Parathyroid adenoma (tissue), 2 donors: ENCODE results near the gene NANOG.
"Not testable (repeated sequence)": the region's sequence is repeated elsewhere in the genome, so short reads cannot be mapped to it uniquely, and the experiment has no call there.

Source experiments
- H2AFZ ChIP-seq: fragments of 300-600 bp; sonication (generic); one replicate; pipeline ENCODE4 v1.7.0; 2017; ENCODE audit warnings: antibody characterized with exemption, mild to moderate bottlenecking
- H3K27ac ChIP-seq: fragments of 300-600 bp; sonication (generic); one replicate; pipeline ENCODE4 v1.7.0; 2017
- H3K27me3 ChIP-seq: fragments of 300-600 bp; sonication (generic); one replicate; pipeline ENCODE4 v1.7.0; 2017; ENCODE audit warnings: low read length; ENCODE audit not compliant: control insufficient read depth, insufficient read depth
- H3K36me3 ChIP-seq: fragments of 300-600 bp; sonication (generic); one replicate; pipeline ENCODE4 v1.7.0; 2017; ENCODE audit warnings: low read length; ENCODE audit not compliant: control insufficient read depth, insufficient read depth
- H3K4me1 ChIP-seq: fragments of 300-600 bp; sonication (generic); one replicate; pipeline ENCODE4 v1.7.0; 2017; ENCODE audit warnings: control low read depth
- H3K4me2 ChIP-seq: fragments of 300-600 bp; sonication (generic); one replicate; pipeline ENCODE4 v1.7.0; 2017; ENCODE audit warnings: low read length
- H3K4me3 ChIP-seq: fragments of 300-600 bp; sonication (generic); one replicate; pipeline ENCODE4 v1.7.0; 2017; ENCODE audit warnings: low read depth, low read length
- H3K79me2 ChIP-seq: fragments of 300-600 bp; sonication (generic); one replicate; pipeline ENCODE4 v1.7.0; 2017; ENCODE audit warnings: control low read depth
- H3K9ac ChIP-seq: fragments of 300-600 bp; sonication (generic); one replicate; pipeline ENCODE4 v1.7.0; 2017; ENCODE audit warnings: mild to moderate bottlenecking
- H3K9me3 ChIP-seq: fragments of 300-600 bp; sonication (generic); one replicate; pipeline ENCODE4 v1.7.0; 2017; ENCODE audit warnings: low read length; ENCODE audit not compliant: control insufficient read depth
- CTCF ChIP-seq: fragments of 300-600 bp; sonication (generic); IDR thresholded peaks from one replicate; pipeline ENCODE4 v1.7.0; 2017; ENCODE audit warnings: antibody characterized with exemption, mild to moderate bottlenecking
- donor health status: primary hyperparathyroidism.

The NANOG gene

GRCh38 chr12:7769999-7770398 lies 19.2 kb upstream of the NANOG start:
- H3K4me2 ChIP-seq = no peak overlapping the region
- H3K9ac ChIP-seq = no peak overlapping the region
- no peaks in the 10 kb centered on the region for H3K9me3 ChIP-seq
- H3K4me3 ChIP-seq = no peak overlapping the region
- no peaks in the 10 kb centered on the region for H3K4me1 ChIP-seq
- H3K27me3 ChIP-seq = no peaks in the 10 kb centered on the region
- no peak overlapping the region for H2AFZ ChIP-seq
- no peaks in the 10 kb centered on the region for H3K79me2 ChIP-seq
- TF ChIP-seq CTCF = no peak
- H3K36me3 ChIP-seq = no peaks in the 10 kb centered on the region
- no peak overlapping the region for H3K27ac ChIP-seq

- H3K36me3 ChIP-seq = no peaks in the 10 kb centered on the region
- no peak overlapping the region for H3K9ac ChIP-seq
- H3K9me3 ChIP-seq = no peaks in the 10 kb centered on the region
- H2AFZ ChIP-seq = no peak overlapping the region
- H3K4me2 ChIP-seq = no peak overlapping the region
- no peaks in the 10 kb centered on the region for H3K4me1 ChIP-seq
- H3K27me3 ChIP-seq = no peaks in the 10 kb centered on the region
- TF ChIP-seq CTCF = no peak
- H3K4me3 ChIP-seq = no peak overlapping the region
- no peak overlapping the region for H3K27ac ChIP-seq
- H3K79me2 ChIP-seq = no peaks in the 10 kb centered on the region
Measured at GRCh38 chr12:7781274-7781673, 7.9 kb upstream of the NANOG start.

- Histone ChIP-seq H3K79me2 (no peaks in the 10 kb centered on the region), H3K27me3 (no peaks in the 10 kb centered on the region), H3K4me3 (no peak overlapping the region), H2AFZ (no peak overlapping the region), H3K4me1 (no peaks in the 10 kb centered on the region), H3K9me3 (no peaks in the 10 kb centered on the region), H3K9ac (no peak overlapping the region), H3K27ac (no peak overlapping the region), H3K4me2 (no peak overlapping the region), H3K36me3 (no peaks in the 10 kb centered on the region)
- no peak for TF ChIP-seq CTCF
Measured at GRCh38 chr12:7782055-7782454, 7.1 kb upstream of the NANOG start.

- not testable (repeated sequence) for H3K4me2 ChIP-seq, H3K27me3 ChIP-seq, H3K36me3 ChIP-seq, H3K4me3 ChIP-seq, H3K79me2 ChIP-seq, H3K4me1 ChIP-seq, H3K9ac ChIP-seq, H2AFZ ChIP-seq, H3K27ac ChIP-seq, H3K9me3 ChIP-seq
Measured at GRCh38 chr12:7783433-7783832, 5.8 kb upstream of the NANOG start.

- no peaks in the 10 kb centered on the region for H3K4me1 ChIP-seq
- H3K4me3 ChIP-seq = no peak overlapping the region
- no peak overlapping the region for H2AFZ ChIP-seq
- H3K9me3 ChIP-seq = no peaks in the 10 kb centered on the region
- H3K36me3 ChIP-seq = no peaks in the 10 kb centered on the region
- no peak overlapping the region for H3K9ac ChIP-seq
- no peak for TF ChIP-seq CTCF
- no peak overlapping the region for H3K27ac ChIP-seq
- no peaks in the 10 kb centered on the region for H3K79me2 ChIP-seq
- no peak overlapping the region for H3K4me2 ChIP-seq
- H3K27me3 ChIP-seq = no peaks in the 10 kb centered on the region
Measured at GRCh38 chr12:7784701-7785100, 4.5 kb upstream of the NANOG start.
